Hippocampal formation (tissue), 2 donors: ENCODE results near the gene TLN1.
A peak's percentile ranks its signal among the peaks of the same experiment; 100 is the strongest.

ENCODE experiments used
- DNase-seq, 2 donors: peaks; one replicate each; lab custom pipeline; 2025; lab: John Stamatoyannopoulos, UW

The TLN1 gene

GRCh38 chr9:35705372-35705771, 26.6 kb downstream of the TLN1 start:
- DNase-seq, result no peak

GRCh38 chr9:35703906-35704672, 27.9 kb downstream of the TLN1 start:
- DNase-seq, result no peak

GRCh38 chr9:35702696-35703095, 29.3 kb downstream of the TLN1 start:
- no peak for DNase-seq

- no peak for DNase-seq
These were observed 31.1 kb downstream of the TLN1 start for GRCh38 chr9:35700942-35701341.

- DNase-seq, result no peak
These were observed 32.0 kb downstream of the TLN1 start for GRCh38 chr9:35700031-35700430.

- no peak for DNase-seq
These were observed 33.8 kb downstream of the TLN1 start for GRCh38 chr9:35698231-35698630.

GRCh38 chr9:35697486-35697885, 34.5 kb downstream of the TLN1 start:
- DNase-seq, result no peak

GRCh38 chr9:35696520-35697215, 35.3 kb downstream of the TLN1 start:
- no peak for DNase-seq

- DNase-seq, result no peak
These were observed 36.0 kb downstream of the TLN1 start for GRCh38 chr9:35695943-35696401.

GRCh38 chr9:35691757-35692301, 40.2 kb downstream of the TLN1 start:
- no peak for DNase-seq

GRCh38 chr9:35691334-35691650, 40.7 kb downstream of the TLN1 start:
- DNase-seq, result no peak

GRCh38 chr9:35690614-35691333, 41.2 kb downstream of the TLN1 start:
- peak; percentile 17 to 35 for DNase-seq

GRCh38 chr9:35690294-35690613, 41.7 kb downstream of the TLN1 start:
- DNase-seq, result no peak

- no peak for DNase-seq
These were observed 42.3 kb downstream of the TLN1 start, which contains the start of gene TPM2 for GRCh38 chr9:35689542-35690293. TPM2 (minus strand) TSS chr9:35689925; CDS start chr9:35689817, 108 bp downstream.

GRCh38 chr9:35688558-35689541, 43.1 kb downstream of the TLN1 start:
- no peak for DNase-seq

- no peak for DNase-seq
These were observed 43.9 kb downstream of the TLN1 start for GRCh38 chr9:35687972-35688557.

- DNase-seq, result no peak
These were observed 44.7 kb downstream of the TLN1 start for GRCh38 chr9:35687306-35687705.

GRCh38 chr9:35686222-35687203, 45.5 kb downstream of the TLN1 start:
- DNase-seq, result no peak

- DNase-seq, result no peak
These were observed 46.5 kb downstream of the TLN1 start for GRCh38 chr9:35685506-35685905.
